NB4 (cell line): ENCODE results near the gene PPP4C.
A peak's percentile ranks its signal among the peaks of the same experiment; 100 is the strongest.

Experiments
- CTCF ChIP-seq: IDR thresholded peaks from one replicate; pipeline ENCODE4 v1.5.1; 2012; ENCODE audit warnings: low read depth, low read length
- POLR2A ChIP-seq: IDR thresholded peaks from 2 replicates; pipeline ENCODE4 v1.6.1; 2011; ENCODE audit warnings: mild to moderate bottlenecking; ENCODE audit not compliant: insufficient read length; ENCODE audit errors: extremely low read depth

GRCh38 chr16:30032083-30032819 is 43.5 kb upstream of the PPP4C start:
- TF ChIP-seq CTCF, result peak; percentile 74
- TF ChIP-seq POLR2A, result no peak
